ENCODE results near the gene PLA2G2F. TPM values are rescaled to one million over a fixed set of nuclear protein-coding genes. Genes with fewer than 3 reads are reported as not detected.

Gene PLA2G2F
- total RNA-seq, 1 experiment from 2014 or later: not detected

- TF ChIP-seq ZNF512 (CRISPR knock-in tag; IDR thresholded peaks at IDR 0.05; ENCODE audit: borderline replicate concordance) (no peak), FOXJ3 (CRISPR knock-in tag; IDR thresholded peaks at IDR 0.05; ENCODE audit: borderline replicate concordance) (no peak), JAZF1 (CRISPR knock-in tag; IDR thresholded peaks at IDR 0.05) (no peak), ESRRA (CRISPR knock-in tag; IDR thresholded peaks at IDR 0.05; ENCODE audit: borderline replicate concordance) (no peak), TCF7 (CRISPR knock-in tag; IDR thresholded peaks at IDR 0.05; ENCODE audit: low read depth) (no peak)
- TF ChIP-seq, protein P1, sequence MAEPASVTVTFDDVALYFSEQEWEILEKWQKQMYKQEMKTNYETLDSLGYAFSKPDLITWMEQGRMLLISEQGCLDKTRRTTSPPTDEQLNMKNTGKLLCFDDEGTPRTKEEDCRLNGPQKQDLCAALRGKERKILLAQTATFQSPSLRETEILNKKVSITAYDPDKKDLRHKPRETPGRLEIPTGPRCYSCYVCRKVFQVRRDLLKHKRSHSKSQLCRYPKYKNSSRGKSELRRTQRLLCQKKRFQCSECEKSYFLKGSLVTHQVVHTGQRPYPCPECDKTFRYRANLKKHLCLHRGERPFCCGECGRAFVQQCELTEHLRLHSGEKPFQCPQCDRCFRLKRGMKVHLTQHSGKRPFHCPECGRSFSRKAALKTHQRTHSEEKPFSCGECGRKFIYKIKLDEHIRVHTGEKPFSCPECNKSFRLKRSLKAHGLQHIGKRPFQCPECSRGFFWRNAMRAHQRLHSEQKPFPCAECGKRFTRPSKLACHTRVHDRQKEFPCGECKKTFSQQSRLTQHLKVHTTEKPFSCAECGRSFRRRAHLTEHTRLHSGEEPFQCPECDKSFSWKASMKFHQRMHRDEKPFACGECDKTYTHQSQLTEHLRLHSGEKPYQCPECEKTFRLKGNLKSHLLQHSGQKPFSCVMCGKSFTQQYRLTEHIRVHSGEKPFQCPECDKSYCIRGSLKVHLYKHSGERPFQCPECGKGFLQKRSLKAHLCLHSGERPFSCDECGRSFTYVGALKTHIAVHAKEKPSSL (CRISPR knock-in tag; conservative IDR thresholded peaks at IDR 0.05): no peak
- TF ChIP-seq, protein P2, sequence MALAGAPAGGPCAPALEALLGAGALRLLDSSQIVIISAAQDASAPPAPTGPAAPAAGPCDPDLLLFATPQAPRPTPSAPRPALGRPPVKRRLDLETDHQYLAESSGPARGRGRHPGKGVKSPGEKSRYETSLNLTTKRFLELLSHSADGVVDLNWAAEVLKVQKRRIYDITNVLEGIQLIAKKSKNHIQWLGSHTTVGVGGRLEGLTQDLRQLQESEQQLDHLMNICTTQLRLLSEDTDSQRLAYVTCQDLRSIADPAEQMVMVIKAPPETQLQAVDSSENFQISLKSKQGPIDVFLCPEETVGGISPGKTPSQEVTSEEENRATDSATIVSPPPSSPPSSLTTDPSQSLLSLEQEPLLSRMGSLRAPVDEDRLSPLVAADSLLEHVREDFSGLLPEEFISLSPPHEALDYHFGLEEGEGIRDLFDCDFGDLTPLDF (CRISPR knock-in tag; IDR thresholded peaks at IDR 0.05): no peak
- TF ChIP-seq, protein P3, sequence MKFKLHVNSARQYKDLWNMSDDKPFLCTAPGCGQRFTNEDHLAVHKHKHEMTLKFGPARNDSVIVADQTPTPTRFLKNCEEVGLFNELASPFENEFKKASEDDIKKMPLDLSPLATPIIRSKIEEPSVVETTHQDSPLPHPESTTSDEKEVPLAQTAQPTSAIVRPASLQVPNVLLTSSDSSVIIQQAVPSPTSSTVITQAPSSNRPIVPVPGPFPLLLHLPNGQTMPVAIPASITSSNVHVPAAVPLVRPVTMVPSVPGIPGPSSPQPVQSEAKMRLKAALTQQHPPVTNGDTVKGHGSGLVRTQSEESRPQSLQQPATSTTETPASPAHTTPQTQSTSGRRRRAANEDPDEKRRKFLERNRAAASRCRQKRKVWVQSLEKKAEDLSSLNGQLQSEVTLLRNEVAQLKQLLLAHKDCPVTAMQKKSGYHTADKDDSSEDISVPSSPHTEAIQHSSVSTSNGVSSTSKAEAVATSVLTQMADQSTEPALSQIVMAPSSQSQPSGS (CRISPR knock-in tag; IDR thresholded peaks at IDR 0.05; ENCODE audit: borderline replicate concordance, low read depth): no peak
Measured at GRCh38 chr1:20141466-20141865, 2.3 kb downstream of the PLA2G2F start (continued).

- 0 out of 2 replicates have a peak, but pooled peaks cover 3% of the 10 kb centered on the region for H3K27me3 Mint-ChIP-seq (ENCODE audit: low read depth)
- TF ChIP-seq RELA (CRISPR knock-in tag; IDR thresholded peaks at IDR 0.05; ENCODE audit: borderline replicate concordance) (no peak), GTF2I (CRISPR knock-in tag; conservative IDR thresholded peaks at IDR 0.05) (no peak), SOX15 (CRISPR knock-in tag; IDR thresholded peaks at IDR 0.05) (no peak)
- TF ChIP-seq, protein P2 (CRISPR knock-in tag; IDR thresholded peaks at IDR 0.05): no peak
- peaks cover 8% of the 10 kb centered on the region for H3K36me3 Mint-ChIP-seq
- H3K4me3 Mint-ChIP-seq: no peak overlapping the region
- H3K27ac Mint-ChIP-seq: no peak overlapping the region
- peaks cover 11% of the 10 kb centered on the region for H3K9me3 Mint-ChIP-seq
- ChIA-PET POLR2A (no interaction called here), CTCF (interaction anchor here (1.3 to 1.4 kb wide), 2 partner anchors 40 to 167 kb away, joined by 3 to 5 read pairs; no protein-coding TSS in a partner anchor)
- H3K4me1 Mint-ChIP-seq: 0 out of 2 replicates have a peak, but pooled peaks cover 3% of the 10 kb centered on the region
- ATAC-seq: no peak
- DNase-seq (ENCODE audit: low spot score): no peak
Measured at GRCh38 chr1:20142001-20142710, 3.0 kb downstream of the PLA2G2F start.

DNA sequence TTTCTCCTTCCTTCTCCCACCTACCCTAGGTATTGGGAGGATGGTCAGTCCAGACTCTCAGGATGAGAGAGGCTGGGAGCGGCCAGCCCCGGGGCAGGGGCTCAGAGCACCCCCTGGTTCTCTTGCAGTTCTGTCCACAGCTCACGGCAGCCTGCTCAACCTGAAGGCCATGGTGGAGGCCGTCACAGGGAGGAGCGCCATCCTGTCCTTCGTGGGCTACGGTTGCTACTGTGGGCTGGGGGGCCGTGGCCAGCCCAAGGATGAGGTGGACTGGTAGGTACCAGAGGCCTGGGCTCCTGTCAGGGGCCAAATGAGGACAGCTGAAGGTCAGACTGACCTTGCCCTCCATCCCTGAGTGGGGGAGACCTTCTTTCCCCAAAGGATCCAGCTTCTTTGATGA lies 4.2 kb downstream of the PLA2G2F start:
- no peak overlapping the region for H3K4me3 Mint-ChIP-seq
- H3K36me3 Mint-ChIP-seq: peaks cover 4% of the 10 kb centered on the region
- CTCF ChIA-PET: interaction anchor here (0.7 to 1.4 kb wide), 3 partner anchors 8 to 41 kb away, joined by 3 to 4 read pairs (median 3); no protein-coding TSS in a partner anchor
- ATAC-seq: no peak
- H3K27me3 Mint-ChIP-seq (ENCODE audit: low read depth): no peaks in the 10 kb centered on the region
- no peak for DNase-seq (ENCODE audit: low spot score)
- peaks cover 7% of the 10 kb centered on the region for H3K9me3 Mint-ChIP-seq
- H3K4me1 Mint-ChIP-seq: 0 out of 2 replicates have a peak, but pooled peaks cover 3% of the 10 kb centered on the region
- TF ChIP-seq, protein P4, sequence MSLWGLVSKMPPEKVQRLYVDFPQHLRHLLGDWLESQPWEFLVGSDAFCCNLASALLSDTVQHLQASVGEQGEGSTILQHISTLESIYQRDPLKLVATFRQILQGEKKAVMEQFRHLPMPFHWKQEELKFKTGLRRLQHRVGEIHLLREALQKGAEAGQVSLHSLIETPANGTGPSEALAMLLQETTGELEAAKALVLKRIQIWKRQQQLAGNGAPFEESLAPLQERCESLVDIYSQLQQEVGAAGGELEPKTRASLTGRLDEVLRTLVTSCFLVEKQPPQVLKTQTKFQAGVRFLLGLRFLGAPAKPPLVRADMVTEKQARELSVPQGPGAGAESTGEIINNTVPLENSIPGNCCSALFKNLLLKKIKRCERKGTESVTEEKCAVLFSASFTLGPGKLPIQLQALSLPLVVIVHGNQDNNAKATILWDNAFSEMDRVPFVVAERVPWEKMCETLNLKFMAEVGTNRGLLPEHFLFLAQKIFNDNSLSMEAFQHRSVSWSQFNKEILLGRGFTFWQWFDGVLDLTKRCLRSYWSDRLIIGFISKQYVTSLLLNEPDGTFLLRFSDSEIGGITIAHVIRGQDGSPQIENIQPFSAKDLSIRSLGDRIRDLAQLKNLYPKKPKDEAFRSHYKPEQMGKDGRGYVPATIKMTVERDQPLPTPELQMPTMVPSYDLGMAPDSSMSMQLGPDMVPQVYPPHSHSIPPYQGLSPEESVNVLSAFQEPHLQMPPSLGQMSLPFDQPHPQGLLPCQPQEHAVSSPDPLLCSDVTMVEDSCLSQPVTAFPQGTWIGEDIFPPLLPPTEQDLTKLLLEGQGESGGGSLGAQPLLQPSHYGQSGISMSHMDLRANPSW (CRISPR knock-in tag; conservative IDR thresholded peaks at IDR 0.05; ENCODE audit: low read depth): no peak
- TF ChIP-seq ATF3 (CRISPR knock-in tag; conservative IDR thresholded peaks at IDR 0.05) (no peak), SP1 (CRISPR knock-in tag; conservative IDR thresholded peaks at IDR 0.05) (no peak), ZMAT4 (CRISPR knock-in tag; IDR thresholded peaks at IDR 0.05) (no peak), EMX1 (CRISPR knock-in tag; IDR thresholded peaks at IDR 0.05) (no peak), ETV6 (CRISPR knock-in tag; IDR thresholded peaks at IDR 0.05) (no peak)
- no peak overlapping the region for H3K27ac Mint-ChIP-seq
- POLR2A ChIA-PET: no interaction called here
